Forelimb muscle (tissue), 1 donor: ENCODE measurements around the gene CAPN2. TPM values are rescaled to one million over a fixed set of nuclear protein-coding genes. Genes with fewer than 3 reads are reported as not detected.

ENCODE experiments used
- DNase-seq: peaks from one replicate; pipeline ENCODE4 v3.0.0-alpha.2; 2013; ENCODE audit warnings: low read depth
- polyA plus RNA-seq: library from polyadenylated mRNA; unstranded; fragments of 120-200 nt; gene quantifications from one replicate; pipeline ENCODE4 v1.2.1, GENCODE V29; 2013; ENCODE audit not compliant: insufficient read length

CAPN2 gene
- polyA plus RNA-seq, 1 donor: 91.7 TPM

GRCh38 chr1:223702735-223703667, 9.3 kb upstream of the CAPN2 start:
- no peak for DNase-seq

GRCh38 chr1:223703668-223704013, 8.7 kb upstream of the CAPN2 start:
- DNase-seq: no peak

DNA sequence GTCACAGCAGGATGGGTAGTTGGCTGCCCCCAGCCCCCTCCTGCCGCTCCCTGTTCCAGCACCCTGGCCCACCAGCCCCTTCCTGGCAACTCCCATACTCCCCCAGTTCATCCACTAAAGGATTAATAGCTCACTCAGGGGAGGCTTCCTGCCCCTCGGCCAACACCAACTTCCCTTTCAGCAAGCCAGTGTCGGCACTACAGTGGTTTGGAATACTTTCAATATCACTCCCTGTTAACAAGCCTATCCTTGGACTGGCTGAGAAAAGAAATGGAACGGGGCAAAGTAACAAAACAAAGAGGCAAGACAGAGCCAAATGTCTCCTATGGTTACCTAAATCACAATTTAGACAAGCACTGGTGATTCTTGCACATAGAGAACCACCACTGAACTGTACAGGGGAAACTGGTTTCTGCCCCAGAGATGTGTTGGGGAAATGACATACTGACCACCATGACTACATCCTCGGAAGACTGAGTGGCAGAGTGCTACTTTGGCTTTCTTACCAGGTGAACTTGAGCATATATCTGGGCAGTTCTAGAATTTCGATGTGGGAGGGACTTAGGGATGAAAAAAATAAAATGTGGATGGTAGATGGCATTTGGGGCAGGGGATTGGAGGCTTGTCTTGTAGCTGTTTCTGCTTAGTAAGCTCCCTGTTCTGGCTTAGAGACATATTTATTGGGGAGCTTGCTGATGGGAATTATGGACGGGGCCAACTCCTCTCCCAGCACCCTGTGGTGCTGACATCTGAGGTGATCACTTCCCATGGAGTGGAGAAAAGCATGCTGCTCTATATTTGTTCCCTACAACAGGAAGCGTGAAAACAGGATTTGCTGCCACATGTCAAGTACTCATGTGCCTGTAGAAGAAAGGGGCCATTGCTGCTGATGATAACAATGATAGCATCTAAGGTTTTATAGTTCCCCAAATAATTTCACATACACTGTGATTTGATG, 7.1 kb upstream of the CAPN2 start:
- DNase-seq: no peak

GRCh38 chr1:223706077-223706973, 6.0 kb upstream of the CAPN2 start:
- DNase-seq: no peak

GRCh38 chr1:223707256-223708000, 4.9 kb upstream of the CAPN2 start:
- no peak for DNase-seq

DNA sequence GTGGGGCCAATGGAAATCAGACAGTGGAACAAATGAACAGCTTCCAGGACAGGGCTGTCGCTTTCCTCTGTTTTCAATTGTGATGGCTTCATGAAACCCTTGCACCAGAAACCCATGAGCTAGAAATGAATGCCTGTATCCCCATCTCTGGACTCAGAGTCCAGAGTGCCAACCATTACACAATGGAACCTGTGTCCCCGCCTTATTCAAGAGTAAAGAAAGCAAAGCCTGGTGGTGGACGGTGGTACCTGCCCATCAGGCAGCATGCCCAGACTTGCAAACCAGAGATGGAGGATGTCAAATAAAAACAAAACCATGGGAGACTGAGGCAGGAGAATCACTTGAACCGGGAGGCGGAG, 4.4 kb upstream of the CAPN2 start:
- no peak for DNase-seq

- no peak for DNase-seq
Measured at GRCh38 chr1:223708651-223709268, 3.6 kb upstream of the CAPN2 start.

- DNase-seq: no peak
Measured at GRCh38 chr1:223709598-223709997, 2.7 kb upstream of the CAPN2 start.

GRCh38 chr1:223710179-223711133, 1.9 kb upstream of the CAPN2 start:
- no peak for DNase-seq

- DNase-seq: no peak
Measured at GRCh38 chr1:223711173-223711572, 1.2 kb upstream of the CAPN2 start.

DNA sequence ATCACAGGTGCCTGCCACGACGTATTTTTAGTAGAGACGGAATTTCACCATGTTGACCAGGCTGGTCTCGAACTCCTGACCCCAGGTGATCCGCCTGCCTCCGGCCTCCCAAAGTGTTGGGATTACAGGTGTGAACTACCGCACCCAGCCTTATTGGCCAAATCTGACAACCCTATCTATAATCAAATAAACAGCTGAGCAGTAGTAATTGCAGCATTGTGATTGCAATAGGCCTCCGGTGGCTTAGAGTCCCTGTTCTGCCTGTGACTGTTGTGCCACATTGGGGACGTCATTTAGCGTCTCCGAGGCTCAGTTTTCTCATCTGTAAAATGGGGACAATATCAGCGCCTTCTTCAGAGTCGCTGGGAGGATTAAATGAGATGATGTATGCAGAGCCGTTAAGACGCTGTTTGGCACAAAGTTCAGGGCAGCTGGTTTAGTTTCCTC, 569 bp upstream of the CAPN2 start:
- DNase-seq: no peak

- DNase-seq: no peak
Measured at GRCh38 chr1:223712850-223713474, 623 bp downstream of the CAPN2 start.

- no peak for DNase-seq
Measured at GRCh38 chr1:223713546-223714420, 1.4 kb downstream of the CAPN2 start.

GRCh38 chr1:223714421-223714724, 2.0 kb downstream of the CAPN2 start:
- no peak for DNase-seq

GRCh38 chr1:223714849-223715603, 2.7 kb downstream of the CAPN2 start:
- DNase-seq: no peak

DNA sequence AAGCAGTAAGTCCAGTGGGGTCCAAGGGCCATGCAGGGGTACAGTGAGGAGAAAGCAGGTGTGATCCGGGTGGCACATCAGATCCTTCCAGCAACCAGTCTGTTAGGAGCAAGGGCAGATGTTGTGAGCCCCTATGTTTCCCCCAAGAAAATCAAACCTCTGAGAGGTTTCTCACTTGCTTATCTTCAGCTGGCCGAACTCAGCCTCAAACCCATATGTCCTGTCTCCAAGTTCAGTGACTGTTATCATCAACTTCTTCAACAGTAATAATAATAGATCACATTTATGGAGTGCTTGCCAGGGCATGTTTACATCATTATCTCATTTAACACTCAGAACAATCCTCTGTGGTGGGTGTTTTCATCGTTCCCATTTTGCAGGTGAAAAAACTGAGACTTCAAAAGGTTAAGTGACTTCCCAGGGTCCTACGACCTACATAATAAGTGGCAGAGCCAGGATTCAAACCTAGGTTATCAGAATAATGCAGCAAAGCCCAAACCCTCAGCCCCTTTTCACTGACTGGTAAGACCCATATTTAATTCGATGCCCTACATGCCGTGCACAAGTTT, 3.3 kb downstream of the CAPN2 start:
- DNase-seq: no peak
